G401.6 (cell line): ENCODE results near the gene TNKS2.

Experiments
- FAIRE-seq: peaks from 2 replicates; lab custom pipeline; 2012; peaks lifted over from hg19 to GRCh38; lab: Jason Lieb, UNC

Gene TNKS2

GRCh38 chr10:91909117-91909677 is 111.0 kb downstream of the TNKS2 start, which contains the start of gene FGFBP3:
Gene FGFBP3, minus strand, starts transcription at chr10:91909486. Its CDS starts 517 bp downstream, at chr10:91908969.
- FAIRE-seq: peak; percentile 95

GRCh38 chr10:91910467-91910866 is 112.2 kb downstream of the TNKS2 start:
- FAIRE-seq: no peak
